GM20000 (cell line): Measurements from ENCODE around the gene MED12L.

Source experiments
- DNase-seq: peaks from one replicate; pipeline ENCODE4 v3.0.0; 2012; ENCODE audit warnings: low spot score
- CTCF ChIP-seq: IDR thresholded peaks from 2 replicates; pipeline ENCODE4 v1.5.1; 2012; ENCODE audit warnings: mild to moderate bottlenecking, control low read depth; ENCODE audit errors: extremely low read depth, missing control alignments

The MED12L gene

GRCh38 chr3:151135541-151136337 lies 50.3 kb downstream of the MED12L start:
- TF ChIP-seq CTCF = no peak
- no peak for DNase-seq

- no peak for DNase-seq
- TF ChIP-seq CTCF = no peak
Measured at GRCh38 chr3:151142929-151143328, 57.5 kb downstream of the MED12L start.

- DNase-seq = no peak
- no peak for TF ChIP-seq CTCF
Measured at GRCh38 chr3:151144016-151144415, 58.6 kb downstream of the MED12L start.

- TF ChIP-seq CTCF = no peak
- DNase-seq = no peak
Measured at GRCh38 chr3:151144760-151145159, 59.3 kb downstream of the MED12L start.

- no peak for TF ChIP-seq CTCF
- DNase-seq = no peak
Measured at GRCh38 chr3:151145713-151146070, 60.2 kb downstream of the MED12L start.

GRCh38 chr3:151146071-151146730 lies 60.7 kb downstream of the MED12L start:
- TF ChIP-seq CTCF = peak; percentile 54
- DNase-seq = peak; percentile 66

- no peak for DNase-seq
- TF ChIP-seq CTCF = no peak
Measured at GRCh38 chr3:151146731-151147091, 61.2 kb downstream of the MED12L start.
